Neural progenitor cell (in vitro differentiated cells): Measurements from ENCODE around the gene UBXN6.

Experiments used
- EZH2 ChIP-seq: fragments of 200-600 bp; sonication (generic); IDR thresholded peaks from 2 replicates; pipeline ENCODE4 v1.6.1; 2017; ENCODE audit warnings: antibody characterized with exemption, mild to moderate bottlenecking, moderate library complexity
- TF ChIP-seq, protein P1 (sequence below): fragments of 200-600 bp; sonication (generic); IDR thresholded peaks from 2 replicates; pipeline ENCODE4 v1.5.1; 2017; ENCODE audit warnings: antibody characterized with exemption, mild to moderate bottlenecking

- TF ChIP-seq, protein P1, sequence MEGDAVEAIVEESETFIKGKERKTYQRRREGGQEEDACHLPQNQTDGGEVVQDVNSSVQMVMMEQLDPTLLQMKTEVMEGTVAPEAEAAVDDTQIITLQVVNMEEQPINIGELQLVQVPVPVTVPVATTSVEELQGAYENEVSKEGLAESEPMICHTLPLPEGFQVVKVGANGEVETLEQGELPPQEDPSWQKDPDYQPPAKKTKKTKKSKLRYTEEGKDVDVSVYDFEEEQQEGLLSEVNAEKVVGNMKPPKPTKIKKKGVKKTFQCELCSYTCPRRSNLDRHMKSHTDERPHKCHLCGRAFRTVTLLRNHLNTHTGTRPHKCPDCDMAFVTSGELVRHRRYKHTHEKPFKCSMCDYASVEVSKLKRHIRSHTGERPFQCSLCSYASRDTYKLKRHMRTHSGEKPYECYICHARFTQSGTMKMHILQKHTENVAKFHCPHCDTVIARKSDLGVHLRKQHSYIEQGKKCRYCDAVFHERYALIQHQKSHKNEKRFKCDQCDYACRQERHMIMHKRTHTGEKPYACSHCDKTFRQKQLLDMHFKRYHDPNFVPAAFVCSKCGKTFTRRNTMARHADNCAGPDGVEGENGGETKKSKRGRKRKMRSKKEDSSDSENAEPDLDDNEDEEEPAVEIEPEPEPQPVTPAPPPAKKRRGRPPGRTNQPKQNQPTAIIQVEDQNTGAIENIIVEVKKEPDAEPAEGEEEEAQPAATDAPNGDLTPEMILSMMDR = no peak
- TF ChIP-seq EZH2 = no peak
These were observed 33.9 kb upstream of the UBXN6 start for GRCh38 chr19:4491446-4491845.
